ENCODE results near the gene BTN3A1.

BTN3A1 gene

DNA sequence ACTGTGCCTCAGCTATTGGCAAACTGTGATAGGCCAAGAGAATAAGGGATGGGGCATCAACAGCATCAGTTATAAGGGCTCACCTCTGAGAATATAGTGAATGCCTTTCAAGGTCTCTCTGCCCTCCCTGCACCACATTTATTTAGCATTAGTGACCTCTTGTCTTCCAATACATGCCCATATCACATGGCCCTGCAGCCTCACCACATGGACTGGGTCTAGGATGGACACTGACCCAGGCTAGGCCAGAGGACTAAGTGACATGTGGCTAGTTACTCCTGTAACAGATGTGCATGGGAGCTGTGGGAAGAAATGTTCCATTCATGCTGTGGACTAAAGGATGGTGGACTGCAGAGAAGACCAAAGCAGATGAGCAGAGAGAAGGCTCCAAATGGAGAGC is 22.3 kb upstream of the BTN3A1 start:
- no peak for DNase-seq (ENCODE audit: low read depth in 2 of 2)

DNA sequence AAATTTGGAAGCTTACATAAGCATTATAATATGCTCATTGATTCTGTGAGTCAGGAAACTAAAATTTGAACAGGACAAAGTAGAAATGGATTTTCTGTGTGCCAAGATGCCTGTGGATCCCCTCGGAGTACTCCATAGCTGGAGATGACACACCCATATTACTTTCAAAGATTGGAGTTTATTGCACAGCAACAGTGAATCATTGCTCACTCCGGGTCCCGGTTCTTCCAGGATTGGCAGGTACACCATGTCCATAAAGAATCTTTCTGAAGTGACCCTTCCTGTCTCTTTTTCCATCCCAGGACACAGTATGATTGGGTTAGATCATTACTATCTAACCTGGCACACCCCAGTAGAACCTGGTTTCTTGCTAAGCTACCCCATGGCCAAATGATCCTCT is 21.8 kb upstream of the BTN3A1 start:
- no peak for DNase-seq (ENCODE audit: low read depth in 2 of 2)

DNA sequence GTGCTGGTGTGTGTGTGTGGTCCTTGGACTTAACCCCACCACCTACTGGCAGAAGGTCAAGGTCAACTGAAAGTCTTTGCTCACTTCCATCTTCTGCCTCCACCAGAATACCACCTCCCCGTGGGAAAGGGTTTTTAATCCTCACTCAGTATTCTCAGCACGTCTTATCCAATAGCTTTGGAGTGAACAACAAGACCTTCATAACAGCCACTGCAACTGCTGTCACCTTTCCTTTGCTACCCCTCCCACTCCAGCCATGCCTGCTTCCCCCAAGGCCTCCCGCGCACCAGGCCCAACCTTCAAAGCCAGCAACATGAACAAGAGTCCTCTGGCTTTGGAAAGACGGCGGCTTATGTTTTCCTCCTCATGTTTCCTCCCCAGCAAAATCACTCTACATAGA is 20.0 kb upstream of the BTN3A1 start:
- no peak for DNase-seq (ENCODE audit: low read depth in 2 of 2)

DNA sequence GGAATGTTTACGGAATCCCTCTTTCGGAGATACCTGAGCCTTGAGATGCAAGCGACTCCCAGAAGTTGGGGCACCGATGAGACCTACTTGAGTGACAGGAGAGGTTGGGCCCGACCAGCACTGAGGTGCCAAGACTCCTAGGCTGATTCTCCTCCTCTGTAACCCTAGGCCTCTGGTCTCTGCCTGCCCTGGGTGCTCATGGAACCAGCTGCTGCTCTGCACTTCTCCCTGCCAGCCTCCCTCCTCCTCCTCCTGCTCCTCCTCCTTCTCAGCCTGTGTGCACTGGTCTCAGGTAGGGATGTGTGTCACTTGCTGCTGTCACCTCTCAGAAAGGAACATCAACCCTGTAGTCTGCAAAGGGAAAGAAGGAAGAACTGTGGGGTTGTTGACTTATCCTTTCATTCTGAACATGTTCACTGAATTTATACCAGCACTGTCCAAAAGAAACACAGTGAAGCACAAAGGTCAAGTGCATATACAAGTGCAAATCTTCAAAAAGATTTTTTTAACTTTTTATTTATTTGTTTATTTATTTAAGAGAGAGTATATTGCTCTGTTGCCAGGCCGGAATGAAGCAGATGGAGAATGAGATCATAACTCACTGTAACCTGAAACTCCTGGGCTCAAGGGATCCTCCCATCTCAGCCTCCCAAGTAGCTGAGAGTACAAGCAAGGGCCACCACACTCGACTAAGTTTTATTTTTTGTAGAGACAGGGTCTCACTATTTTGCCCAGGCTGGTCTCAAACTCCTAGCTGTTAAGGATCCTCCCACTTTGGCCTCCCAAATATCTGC is 18.3 kb upstream of the BTN3A1 start:
- DNase-seq (ENCODE audit: low read depth in 2 of 2) = no peak

DNA sequence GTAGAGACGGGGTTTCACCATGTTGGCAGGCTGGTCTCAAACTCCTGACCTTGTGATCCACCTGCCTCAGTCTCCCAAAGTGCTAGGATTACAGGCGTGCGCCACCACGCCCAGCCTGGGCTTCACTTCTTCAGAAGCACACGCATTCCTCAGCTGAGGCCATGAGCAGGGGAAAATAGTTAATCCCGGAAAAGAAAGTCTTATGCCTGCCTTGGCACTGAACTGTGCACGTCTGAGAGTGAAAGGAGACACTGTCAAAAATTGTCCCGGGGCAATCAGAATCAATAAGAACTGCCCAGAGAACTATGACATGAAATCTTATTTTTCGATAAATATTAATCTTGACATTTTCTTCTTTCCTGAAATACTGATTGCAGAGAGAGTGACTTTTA is 16.3 kb upstream of the BTN3A1 start:
- no peak for DNase-seq (ENCODE audit: low read depth in 2 of 2)

DNA sequence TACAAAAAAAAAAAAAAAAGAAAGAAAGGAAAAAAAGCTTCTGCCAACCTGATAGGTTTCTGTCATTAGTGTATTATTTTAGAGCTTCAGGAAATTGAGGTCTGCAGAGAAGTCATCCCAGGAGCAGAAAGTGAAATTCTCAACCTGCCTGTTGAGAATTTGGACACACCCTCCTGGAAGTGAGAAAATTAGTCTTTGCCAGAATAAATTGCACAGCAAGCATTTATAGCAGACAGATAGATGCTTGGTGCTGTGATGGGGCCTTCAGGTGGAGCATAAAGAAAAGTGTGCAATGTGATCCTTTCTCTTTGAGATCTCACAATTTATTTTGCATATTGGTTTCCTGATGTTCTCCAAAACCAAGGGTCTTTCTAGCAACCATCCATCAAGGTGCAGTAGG is 14.5 kb upstream of the BTN3A1 start:
- no peak for DNase-seq (ENCODE audit: low read depth in 2 of 2)

DNA sequence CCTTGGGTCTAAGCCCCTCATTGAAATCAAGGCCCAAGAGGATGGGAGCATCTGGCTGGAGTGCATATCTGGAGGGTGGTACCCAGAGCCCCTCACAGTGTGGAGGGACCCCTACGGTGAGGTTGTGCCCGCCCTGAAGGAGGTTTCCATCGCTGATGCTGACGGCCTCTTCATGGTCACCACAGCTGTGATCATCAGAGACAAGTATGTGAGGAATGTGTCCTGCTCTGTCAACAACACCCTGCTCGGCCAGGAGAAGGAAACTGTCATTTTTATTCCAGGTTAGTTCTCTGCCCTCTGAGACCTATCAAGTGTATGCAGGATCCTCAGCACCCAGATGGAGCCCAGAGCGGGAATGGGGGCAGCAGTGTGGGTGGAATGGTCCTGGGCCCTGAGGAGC is 14.1 kb upstream of the BTN3A1 start:
- DNase-seq (ENCODE audit: low read depth in 2 of 2) = no peak

DNA sequence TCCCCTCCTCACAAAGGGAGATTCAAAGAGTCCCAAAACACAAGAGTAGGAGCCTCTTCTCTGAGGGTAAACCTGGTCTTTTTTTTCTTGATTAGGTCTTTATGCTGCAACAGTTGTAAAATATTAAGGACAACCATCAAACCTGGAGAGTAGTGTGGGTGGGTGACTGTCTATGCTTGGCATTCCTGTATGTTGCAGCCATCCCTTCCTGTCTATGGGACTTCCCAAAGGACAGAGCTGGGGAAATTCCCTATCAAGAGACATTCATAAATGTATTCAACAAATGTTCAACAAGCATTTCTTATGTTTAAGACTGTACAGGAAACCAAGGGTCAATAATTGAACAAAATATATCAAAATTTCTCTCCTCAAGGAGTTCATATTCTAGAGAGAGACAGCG is 13.6 kb upstream of the BTN3A1 start:
- no peak for DNase-seq (ENCODE audit: low read depth in 2 of 2)

DNA sequence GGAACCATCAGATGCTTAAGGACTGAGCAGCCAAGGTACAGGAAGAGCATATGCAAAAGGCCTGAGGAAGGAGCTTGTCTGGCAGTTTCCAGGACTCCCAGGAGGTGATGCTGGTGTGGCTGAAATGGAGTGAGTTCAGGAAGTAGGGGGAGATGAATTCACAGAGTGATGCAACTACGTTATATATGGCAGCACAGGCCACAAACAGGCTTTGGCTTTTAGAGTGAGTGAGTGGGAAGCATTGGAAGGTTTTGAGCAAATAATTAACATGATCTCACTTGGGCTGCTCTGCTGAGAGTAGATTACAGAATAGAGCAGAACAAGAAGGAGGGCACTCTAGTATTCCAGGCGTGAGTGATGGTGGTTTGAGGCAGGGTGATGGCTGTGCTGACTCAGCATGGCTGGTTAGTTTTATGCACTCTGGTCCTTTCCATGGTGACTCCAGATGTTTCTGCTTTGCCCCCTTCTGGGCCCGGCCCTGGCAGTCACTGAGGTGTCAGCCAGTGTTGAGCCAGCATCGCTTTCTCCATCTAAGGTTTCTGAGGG is 12.7 kb upstream of the BTN3A1 start:
- DNase-seq (ENCODE audit: low read depth in 2 of 2) = no peak

DNA sequence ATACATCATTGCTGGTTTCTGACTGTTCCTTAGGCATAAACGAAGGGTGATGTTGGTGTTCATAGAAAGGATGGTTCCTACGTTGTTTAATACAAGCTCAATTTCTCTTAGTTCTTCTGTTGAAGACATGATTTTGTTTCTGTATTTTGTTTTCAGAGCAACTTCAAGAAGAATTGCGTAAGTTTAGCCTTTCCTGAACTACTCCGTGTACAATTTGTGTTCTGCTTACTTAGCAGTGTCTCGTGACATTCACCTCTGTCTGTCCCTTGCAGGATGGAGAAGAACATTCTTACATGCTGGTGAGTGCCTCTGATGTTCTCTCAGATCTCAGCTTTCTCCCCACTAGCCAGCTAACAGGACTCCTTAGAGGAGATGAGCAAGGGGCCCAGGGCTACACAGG is 11.5 kb upstream of the BTN3A1 start:
- DNase-seq (ENCODE audit: low read depth in 2 of 2) = no peak

DNA sequence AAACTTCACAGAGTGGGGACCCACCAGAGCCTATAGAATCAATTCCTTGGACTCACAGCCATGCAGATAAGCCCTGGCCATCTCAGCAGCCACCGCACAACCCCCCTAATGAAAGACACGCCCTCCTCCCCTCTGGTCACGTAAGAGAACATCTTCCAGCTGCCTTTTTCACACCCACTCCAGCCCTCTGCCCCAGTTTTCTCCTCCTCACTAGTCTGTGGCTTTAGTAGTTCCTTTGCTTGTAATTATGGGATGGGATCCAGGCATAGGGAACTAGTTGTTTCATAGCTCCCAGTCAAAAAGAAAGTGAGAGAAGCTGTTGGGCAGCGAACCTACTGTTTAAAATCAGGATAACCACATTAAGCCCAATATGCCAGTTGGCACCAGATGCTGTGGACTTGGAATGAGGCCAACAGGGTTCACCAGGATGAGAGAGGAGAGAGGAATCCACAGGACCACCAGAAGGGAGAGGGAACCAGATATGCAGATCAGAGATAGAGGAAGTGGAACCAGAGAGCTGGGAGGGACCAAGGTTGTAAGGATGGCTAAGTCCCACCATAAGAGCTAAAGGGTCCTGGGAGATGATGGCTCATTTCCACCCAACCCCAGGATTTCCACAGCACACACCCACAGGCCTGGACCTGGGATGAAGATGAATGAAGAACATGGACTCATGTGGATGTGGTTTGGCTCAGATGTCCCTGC is 9.0 kb upstream of the BTN3A1 start:
- DNase-seq (ENCODE audit: low read depth in 2 of 2) = no peak

DNA sequence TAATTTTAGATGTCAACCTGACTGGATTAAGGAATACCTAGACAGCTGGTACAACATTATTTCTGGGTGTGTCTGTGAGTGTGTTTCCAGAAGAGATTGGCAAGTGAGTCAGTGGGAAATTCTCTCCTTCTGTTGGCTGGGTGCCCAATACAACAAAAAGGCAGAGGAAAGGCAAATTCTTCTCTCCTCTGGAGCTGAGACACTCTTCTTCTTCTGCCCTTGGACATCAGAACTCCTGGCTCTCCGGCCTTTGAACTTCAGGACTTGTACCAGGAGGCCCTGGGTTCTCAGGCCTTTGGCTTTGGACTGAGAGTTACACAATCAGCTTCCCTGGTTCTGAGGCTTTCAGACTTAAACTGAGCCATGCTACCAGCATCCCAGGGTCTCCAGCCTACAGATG is 7.8 kb upstream of the BTN3A1 start:
- DNase-seq (ENCODE audit: low read depth in 2 of 2) = no peak

DNA sequence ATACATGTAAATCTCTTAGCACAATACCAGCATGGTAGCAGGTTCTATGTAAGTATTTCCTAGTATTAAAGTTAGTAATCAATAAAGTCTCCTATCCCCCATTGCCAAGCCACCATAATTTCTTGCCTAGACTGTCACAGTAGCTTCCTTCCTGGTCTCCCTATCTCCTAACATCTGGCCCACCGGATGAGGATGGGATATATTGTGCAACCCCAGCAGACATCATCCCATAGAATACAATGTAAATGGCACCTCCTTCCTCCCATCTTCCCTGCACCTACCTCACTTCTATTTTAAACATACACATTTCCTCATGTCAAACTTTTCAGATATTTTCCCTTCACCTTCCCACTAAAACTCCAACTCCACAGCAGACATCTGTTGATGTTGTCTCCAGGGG is 3.5 kb upstream of the BTN3A1 start:
- no peak for DNase-seq (ENCODE audit: low read depth in 2 of 2)

DNA sequence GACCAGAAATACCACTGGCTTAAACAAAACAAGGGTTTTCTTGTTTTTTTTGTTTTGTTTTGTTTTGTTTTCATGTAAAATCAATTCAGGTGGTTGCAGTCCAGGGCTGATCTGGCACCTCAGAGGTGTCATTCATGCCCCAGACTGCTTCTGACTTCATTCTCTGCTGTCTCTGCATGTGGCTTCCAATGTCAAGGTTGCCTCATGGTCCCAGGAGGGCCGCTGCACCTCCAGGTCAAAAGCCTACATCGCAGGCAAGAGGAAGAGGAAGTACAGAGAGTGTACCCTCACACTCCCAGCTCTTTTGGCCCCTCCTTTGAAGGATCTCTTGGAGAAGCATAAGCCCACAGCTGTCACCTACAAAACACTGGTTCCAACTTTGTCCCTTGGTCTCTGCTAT is 1.4 kb upstream of the BTN3A1 start:
- no peak for DNase-seq (ENCODE audit: low read depth in 2 of 2)

DNA sequence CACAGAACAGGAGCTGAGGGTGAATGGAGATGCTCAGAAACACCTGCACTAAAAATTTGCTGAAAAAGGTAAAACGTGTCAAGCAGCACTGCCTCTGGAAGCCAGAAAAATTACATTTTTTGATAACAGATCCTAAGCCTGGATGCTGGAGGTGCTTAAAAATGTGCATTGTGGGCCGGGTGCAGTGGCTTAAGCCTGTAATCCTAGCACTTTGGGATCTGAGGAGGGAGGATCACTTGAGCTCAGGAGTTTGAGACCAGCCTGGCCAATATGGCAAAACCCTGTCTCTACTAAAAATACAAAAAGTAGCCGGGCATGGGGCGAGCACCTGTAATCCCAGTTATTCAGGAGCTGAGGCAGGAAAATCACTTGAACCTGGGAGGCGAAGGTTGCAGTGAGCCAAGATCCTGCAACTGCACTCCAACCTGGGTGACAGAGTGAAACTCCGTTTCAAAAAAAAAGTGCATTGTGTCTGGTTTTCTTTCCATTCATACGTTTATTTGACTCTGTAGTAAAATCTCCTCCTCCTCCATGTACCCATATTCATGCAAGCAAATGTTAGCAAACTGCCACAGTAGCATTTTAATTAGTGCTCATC is 587 bp upstream of the BTN3A1 start:
- DNase-seq (ENCODE audit: low read depth in 2 of 2) = no peak

DNA sequence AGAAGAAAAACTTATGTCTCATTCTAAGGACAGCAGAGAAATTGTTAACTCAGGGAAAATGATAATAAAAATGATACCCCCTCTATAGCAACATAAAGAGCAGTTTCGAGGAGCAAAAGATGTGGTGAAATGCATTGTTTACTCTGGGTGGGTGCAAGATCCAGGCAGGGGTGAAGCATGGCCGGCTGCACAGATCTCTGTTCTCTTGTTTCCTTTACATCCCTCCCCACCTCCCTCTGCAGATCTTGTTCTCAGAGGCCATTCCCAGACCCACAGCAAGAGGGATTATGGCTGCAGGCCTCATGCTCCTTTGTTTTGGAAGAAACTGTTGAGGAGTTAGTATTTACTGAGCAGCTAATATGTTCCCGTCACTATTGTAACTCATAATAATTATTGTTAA is 1.8 kb downstream of the BTN3A1 start:
- DNase-seq (ENCODE audit: low read depth in 2 of 2) = no peak

DNA sequence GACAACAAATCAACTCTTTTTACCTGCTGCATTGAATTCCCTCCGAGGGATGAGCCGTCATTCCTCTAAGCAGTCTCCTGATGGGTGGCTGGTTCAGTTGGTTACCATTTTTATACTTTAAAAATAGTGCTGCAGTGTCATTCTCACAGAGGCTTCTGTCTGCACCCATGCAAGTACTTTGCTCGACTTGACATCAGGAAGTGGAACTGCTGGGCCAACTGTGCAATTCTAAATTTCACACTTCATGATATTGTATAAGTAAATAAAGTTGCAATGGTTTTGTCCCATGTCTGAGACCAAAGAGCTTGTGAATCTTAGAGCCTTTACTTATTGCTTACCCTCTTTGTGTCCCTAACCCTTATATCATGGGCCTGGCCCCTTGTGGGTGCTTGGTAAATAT is 2.5 kb downstream of the BTN3A1 start:
- no peak for DNase-seq (ENCODE audit: low read depth in 2 of 2)

DNA sequence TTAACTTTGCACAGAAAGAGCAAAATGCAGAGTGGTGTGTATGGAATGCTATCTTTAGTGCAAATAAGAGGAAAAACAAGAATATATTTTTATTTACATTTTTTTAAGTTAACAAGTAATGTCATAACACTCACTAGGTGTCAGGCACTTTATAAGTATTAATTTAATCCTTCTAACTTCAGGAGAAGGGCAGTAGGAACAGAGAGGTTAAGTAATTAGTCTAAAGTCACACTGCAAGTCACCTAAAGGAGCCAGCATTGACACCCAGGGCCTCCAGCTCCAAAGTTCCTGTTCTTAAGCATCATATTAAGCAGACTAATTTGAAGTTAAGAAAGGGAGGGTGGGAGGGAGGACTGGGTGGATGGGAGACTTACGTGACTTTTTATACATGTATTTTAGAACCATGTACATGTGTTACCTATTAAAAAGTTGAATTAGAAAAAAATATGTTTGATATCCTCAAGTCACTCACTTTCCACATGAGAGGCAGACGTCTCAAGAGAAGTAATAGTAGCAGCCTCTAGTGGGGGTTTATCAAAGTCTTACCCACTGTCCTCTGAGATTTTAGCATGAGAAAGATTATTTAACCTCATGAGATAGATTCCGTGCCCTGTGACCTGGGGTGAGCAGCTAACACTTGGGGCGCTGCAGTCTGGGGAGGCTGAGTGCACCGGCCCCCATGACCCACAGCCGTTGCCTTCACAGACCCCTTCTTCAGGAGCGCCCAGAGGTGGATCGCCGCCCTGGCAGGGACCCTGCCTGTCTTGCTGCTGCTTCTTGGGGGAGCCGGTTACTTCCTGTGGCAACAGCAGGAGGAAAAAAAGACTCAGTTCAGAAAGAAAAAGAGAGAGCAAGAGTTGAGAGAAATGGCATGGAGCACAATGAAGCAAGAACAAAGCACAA is 7.0 kb downstream of the BTN3A1 start:
- DNase-seq (ENCODE audit: low read depth in 2 of 2) = no peak

DNA sequence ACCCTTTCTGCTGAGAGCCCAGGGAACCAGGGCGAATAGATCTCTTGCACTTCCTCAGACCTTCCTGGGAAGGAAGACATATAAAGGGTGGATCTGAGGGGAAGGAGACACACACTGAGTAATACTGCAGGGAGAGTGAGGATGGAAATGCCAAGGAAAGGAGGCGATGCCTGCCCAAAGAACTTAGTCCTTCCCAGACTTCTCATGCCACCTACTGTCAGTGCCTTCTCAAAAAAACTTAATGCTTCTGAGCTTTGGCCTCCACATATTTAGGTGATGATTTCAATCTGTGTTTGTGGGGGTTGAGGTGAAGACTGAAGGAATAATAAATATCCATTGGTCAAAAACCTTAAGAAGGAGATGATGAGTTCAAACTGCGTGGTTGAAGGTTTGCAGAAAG is 9.7 kb downstream of the BTN3A1 start:
- no peak for DNase-seq (ENCODE audit: low read depth in 2 of 2)

DNA sequence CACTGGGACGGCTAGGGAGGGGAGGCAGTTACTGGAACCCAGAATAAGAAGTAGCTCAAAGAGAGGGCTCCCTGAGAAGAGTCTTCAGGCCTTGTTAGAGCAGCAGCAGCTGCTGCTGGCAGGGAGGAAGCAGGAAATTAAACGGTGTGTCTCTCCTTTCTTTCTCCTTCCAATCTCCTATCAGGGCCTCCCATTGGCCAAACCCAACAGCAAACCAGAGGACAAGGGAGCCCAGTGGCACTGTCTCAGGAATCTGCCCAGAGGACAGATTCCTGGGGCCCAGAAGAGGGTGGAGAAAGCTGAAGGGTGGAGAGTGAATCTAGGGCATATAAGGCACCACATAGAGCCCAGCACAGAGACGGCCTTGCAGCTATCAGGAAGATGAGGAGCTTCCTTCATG is 10.2 kb downstream of the BTN3A1 start:
- no peak for DNase-seq (ENCODE audit: low read depth in 2 of 2)

DNA sequence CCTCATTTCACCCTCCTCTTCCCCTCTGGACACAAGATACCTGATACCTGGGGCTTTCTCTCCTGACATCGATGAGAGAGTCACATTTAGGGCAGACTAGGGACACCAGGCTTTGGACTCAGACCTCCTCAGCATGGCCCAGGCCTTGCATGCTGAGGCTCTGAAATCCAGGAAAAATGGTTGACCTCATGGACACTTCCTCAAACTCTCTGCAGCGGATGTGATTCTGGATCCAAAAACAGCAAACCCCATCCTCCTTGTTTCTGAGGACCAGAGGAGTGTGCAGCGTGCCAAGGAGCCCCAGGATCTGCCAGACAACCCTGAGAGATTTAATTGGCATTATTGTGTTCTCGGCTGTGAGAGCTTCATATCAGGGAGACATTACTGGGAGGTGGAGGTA is 10.9 kb downstream of the BTN3A1 start:
- no peak for DNase-seq (ENCODE audit: low read depth in 2 of 2)

DNA sequence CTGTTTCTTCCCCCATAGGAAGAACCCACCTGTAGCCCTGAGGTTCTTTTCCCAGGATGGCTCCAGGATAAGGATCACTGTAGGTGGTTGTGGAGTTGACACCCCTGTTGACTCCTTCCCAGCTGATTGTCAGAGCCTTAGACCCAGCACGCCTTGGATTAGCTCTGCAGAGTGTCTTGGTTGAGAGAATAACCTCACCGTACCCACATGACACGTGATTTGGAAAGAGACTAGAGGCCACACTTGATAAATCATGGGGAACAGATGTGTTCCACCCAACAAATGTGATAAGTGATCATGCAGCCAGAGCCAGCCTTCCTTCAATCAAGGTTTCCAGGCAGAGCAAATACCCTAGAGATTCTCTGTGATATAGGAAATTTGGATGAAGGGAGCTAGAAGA is 12.2 kb downstream of the BTN3A1 start:
- DNase-seq (ENCODE audit: low read depth in 2 of 2) = no peak

Measured in stimulated activated CD8-positive, alpha-beta memory T cell treated with anti-CD3 and anti-CD28 coated beads, Interleukin-2, amount 100 ng/mL, for 48 hours (primary cell).